IPS-11a (cell line): ENCODE results near the gene CLSTN2.

Experiments used
- H3K4me3 ChIP-seq: one replicate; pipeline ENCODE4 v1.5.1; 2013; ENCODE audit warnings: low read depth, low read length, control low read depth

Gene CLSTN2

GRCh38 chr3:140223197-140223596 lies 288.2 kb downstream of the CLSTN2 start:
- no peak overlapping the region for H3K4me3 ChIP-seq

GRCh38 chr3:140223631-140224030 lies 288.6 kb downstream of the CLSTN2 start:
- H3K4me3 ChIP-seq: no peak overlapping the region

GRCh38 chr3:140224307-140224706 lies 289.3 kb downstream of the CLSTN2 start:
- no peak overlapping the region for H3K4me3 ChIP-seq

GRCh38 chr3:140225996-140226395 lies 291.0 kb downstream of the CLSTN2 start:
- H3K4me3 ChIP-seq: no peak overlapping the region

GRCh38 chr3:140233702-140234101 lies 298.7 kb downstream of the CLSTN2 start:
- H3K4me3 ChIP-seq: no peak overlapping the region

- no peak overlapping the region for H3K4me3 ChIP-seq
Measured at GRCh38 chr3:140234256-140234655, 299.3 kb downstream of the CLSTN2 start.

GRCh38 chr3:140236836-140237501 lies 302.0 kb downstream of the CLSTN2 start:
- no peak overlapping the region for H3K4me3 ChIP-seq

- no peak overlapping the region for H3K4me3 ChIP-seq
Measured at GRCh38 chr3:140238646-140239314, 303.8 kb downstream of the CLSTN2 start.

GRCh38 chr3:140242818-140243276 lies 307.9 kb downstream of the CLSTN2 start:
- no peak overlapping the region for H3K4me3 ChIP-seq

- H3K4me3 ChIP-seq: no peak overlapping the region
Measured at GRCh38 chr3:140243575-140243974, 308.6 kb downstream of the CLSTN2 start.

GRCh38 chr3:140244893-140245292 lies 309.9 kb downstream of the CLSTN2 start:
- H3K4me3 ChIP-seq: no peak overlapping the region

GRCh38 chr3:140246578-140246977 lies 311.6 kb downstream of the CLSTN2 start:
- no peak overlapping the region for H3K4me3 ChIP-seq

- H3K4me3 ChIP-seq: no peak overlapping the region
Measured at GRCh38 chr3:140247775-140248174, 312.8 kb downstream of the CLSTN2 start.

GRCh38 chr3:140249188-140249587 lies 314.2 kb downstream of the CLSTN2 start:
- no peak overlapping the region for H3K4me3 ChIP-seq

GRCh38 chr3:140250010-140250855 lies 315.2 kb downstream of the CLSTN2 start:
- H3K4me3 ChIP-seq: no peak overlapping the region

GRCh38 chr3:140250945-140251344 lies 316.0 kb downstream of the CLSTN2 start:
- no peak overlapping the region for H3K4me3 ChIP-seq

- no peak overlapping the region for H3K4me3 ChIP-seq
Measured at GRCh38 chr3:140251678-140252077, 316.7 kb downstream of the CLSTN2 start.

- no peak overlapping the region for H3K4me3 ChIP-seq
Measured at GRCh38 chr3:140252812-140253656, 318.0 kb downstream of the CLSTN2 start.

GRCh38 chr3:140258222-140258724 lies 323.3 kb downstream of the CLSTN2 start:
- H3K4me3 ChIP-seq: no peak overlapping the region

GRCh38 chr3:140265302-140265701 lies 330.3 kb downstream of the CLSTN2 start:
- no peak overlapping the region for H3K4me3 ChIP-seq

- H3K4me3 ChIP-seq: no peak overlapping the region
Measured at GRCh38 chr3:140268103-140268502, 333.1 kb downstream of the CLSTN2 start.
